ENCODE data around the gene SLAMF9.

The SLAMF9 gene

DNA sequence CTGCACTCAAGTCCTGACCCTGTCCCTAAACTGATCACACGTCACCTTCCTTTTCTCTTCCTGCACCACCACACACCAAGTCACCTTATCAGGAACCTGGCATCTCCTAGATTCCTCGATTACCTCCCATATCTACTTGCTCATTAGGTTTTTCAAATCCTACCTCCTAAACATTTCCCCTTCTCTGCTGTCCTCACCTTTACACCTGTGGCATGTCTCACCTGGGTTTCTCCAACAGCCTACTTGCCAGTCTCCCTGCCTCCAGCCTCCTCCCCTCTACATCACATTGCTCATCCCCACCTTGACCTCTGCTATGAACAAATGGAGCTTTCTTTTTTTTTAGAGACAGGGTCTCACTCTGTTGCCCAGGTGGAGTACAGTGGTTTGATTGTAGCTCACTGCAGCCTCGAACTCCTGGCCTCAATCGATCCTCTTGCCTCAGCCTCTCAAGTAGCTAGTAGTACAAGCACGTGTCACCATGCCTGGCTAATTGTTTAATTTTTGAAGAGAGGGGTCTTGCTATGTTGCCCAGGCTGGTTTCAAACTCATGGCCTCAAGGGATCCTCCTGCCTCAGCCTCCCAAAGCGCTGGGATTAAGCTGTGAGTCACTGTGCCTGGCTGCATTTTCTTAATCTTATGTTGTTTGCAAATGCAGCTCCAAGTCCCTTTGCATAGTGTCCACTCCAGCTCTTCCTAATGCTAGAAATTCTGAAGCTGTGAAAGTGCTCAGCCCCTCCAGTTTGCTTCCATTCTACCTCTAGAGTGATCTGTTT lies 14.9 kb downstream of the SLAMF9 start:
- Histone ChIP-seq H3K4me3 (ENCODE audit: insufficient read depth, low read length, poor library complexity, severe bottlenecking) (no peak overlapping the region), H3K27ac (ENCODE audit: low read depth, low read length) (no peak overlapping the region), H3K36me3 (ENCODE audit: low read length) (no peaks in the 10 kb centered on the region), H3F3A (ENCODE audit: insufficient read depth) (no peaks in the 10 kb centered on the region), H3K9me2 (replicated peaks; ENCODE audit: insufficient read depth, low read length) (no peaks in the 10 kb centered on the region), H3K4me2 (ENCODE audit: low read depth, low read length, poor library complexity, severe bottlenecking) (no peak overlapping the region), H3K79me2 (ENCODE audit: insufficient read depth, low read length) (no peaks in the 10 kb centered on the region), H3K9me3 (ENCODE audit: insufficient read depth, low read length) (no peaks in the 10 kb centered on the region), H3K9ac (ENCODE audit: low read length) (no peak overlapping the region), H2AFZ (ENCODE audit: low read depth, low read length, severe bottlenecking) (no peak overlapping the region), H4K20me1 (ENCODE audit: low read depth, low read length) (no peaks in the 10 kb centered on the region), H3K27me3 (ENCODE audit: low read length) (no peaks in the 10 kb centered on the region)
- TF ChIP-seq EZH2phosphoT487 (conservative IDR thresholded peaks at IDR 0.05; ENCODE audit: low read length): no peak
- TF ChIP-seq, protein P1, sequence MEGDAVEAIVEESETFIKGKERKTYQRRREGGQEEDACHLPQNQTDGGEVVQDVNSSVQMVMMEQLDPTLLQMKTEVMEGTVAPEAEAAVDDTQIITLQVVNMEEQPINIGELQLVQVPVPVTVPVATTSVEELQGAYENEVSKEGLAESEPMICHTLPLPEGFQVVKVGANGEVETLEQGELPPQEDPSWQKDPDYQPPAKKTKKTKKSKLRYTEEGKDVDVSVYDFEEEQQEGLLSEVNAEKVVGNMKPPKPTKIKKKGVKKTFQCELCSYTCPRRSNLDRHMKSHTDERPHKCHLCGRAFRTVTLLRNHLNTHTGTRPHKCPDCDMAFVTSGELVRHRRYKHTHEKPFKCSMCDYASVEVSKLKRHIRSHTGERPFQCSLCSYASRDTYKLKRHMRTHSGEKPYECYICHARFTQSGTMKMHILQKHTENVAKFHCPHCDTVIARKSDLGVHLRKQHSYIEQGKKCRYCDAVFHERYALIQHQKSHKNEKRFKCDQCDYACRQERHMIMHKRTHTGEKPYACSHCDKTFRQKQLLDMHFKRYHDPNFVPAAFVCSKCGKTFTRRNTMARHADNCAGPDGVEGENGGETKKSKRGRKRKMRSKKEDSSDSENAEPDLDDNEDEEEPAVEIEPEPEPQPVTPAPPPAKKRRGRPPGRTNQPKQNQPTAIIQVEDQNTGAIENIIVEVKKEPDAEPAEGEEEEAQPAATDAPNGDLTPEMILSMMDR (IDR thresholded peaks at IDR 0.05; ENCODE audit: insufficient read depth, low read length, poor library complexity, severe bottlenecking): no peak

DNA sequence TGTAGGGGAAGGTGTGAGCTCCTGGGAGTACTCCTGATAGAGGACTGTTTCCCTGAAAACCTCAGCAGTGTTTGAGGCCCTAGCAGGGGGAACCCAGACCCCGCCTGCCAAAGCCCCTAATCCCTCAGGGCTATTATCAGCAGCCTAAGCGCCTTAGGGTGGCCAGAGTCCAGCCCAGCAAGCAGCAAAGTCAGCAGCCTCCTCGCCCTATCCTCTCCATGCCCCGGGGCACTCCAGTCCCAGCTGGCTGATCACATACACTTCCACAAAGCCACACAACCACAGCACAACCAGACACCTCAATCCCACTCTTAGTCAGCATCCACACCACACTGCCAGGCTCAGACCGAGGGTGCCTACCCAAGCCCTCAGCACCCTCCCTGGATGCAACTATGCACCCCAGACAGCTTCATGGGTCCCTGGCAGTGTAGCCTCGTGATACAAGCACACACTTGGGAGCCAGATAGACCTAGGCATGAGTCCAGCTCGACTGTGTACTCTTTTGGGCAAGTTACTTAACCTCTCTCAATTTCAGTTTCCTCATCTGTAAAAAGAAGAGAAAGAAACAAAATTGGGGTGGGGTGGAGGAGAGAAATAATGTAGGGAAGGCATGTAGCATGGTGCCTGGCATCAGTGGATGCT lies 15.7 kb downstream of the SLAMF9 start:
- Histone ChIP-seq H3K27ac (ENCODE audit: low read depth, low read length) (no peak overlapping the region), H3K9me3 (ENCODE audit: insufficient read depth, low read length) (no peaks in the 10 kb centered on the region), H3K79me2 (ENCODE audit: insufficient read depth, low read length) (no peaks in the 10 kb centered on the region), H2AFZ (ENCODE audit: low read depth, low read length, severe bottlenecking) (no peak overlapping the region), H3K27me3 (ENCODE audit: low read length) (no peaks in the 10 kb centered on the region), H3F3A (ENCODE audit: insufficient read depth) (no peaks in the 10 kb centered on the region), H3K4me3 (ENCODE audit: insufficient read depth, low read length, poor library complexity, severe bottlenecking) (no peak overlapping the region), H3K36me3 (ENCODE audit: low read length) (no peaks in the 10 kb centered on the region), H3K4me2 (ENCODE audit: low read depth, low read length, poor library complexity, severe bottlenecking) (no peak overlapping the region), H4K20me1 (ENCODE audit: low read depth, low read length) (no peaks in the 10 kb centered on the region), H3K9me2 (replicated peaks; ENCODE audit: insufficient read depth, low read length) (no peaks in the 10 kb centered on the region), H3K9ac (ENCODE audit: low read length) (no peak overlapping the region)
- TF ChIP-seq EZH2phosphoT487 (conservative IDR thresholded peaks at IDR 0.05; ENCODE audit: low read length): no peak
- TF ChIP-seq, protein P1 (IDR thresholded peaks at IDR 0.05; ENCODE audit: insufficient read depth, low read length, poor library complexity, severe bottlenecking): no peak

DNA sequence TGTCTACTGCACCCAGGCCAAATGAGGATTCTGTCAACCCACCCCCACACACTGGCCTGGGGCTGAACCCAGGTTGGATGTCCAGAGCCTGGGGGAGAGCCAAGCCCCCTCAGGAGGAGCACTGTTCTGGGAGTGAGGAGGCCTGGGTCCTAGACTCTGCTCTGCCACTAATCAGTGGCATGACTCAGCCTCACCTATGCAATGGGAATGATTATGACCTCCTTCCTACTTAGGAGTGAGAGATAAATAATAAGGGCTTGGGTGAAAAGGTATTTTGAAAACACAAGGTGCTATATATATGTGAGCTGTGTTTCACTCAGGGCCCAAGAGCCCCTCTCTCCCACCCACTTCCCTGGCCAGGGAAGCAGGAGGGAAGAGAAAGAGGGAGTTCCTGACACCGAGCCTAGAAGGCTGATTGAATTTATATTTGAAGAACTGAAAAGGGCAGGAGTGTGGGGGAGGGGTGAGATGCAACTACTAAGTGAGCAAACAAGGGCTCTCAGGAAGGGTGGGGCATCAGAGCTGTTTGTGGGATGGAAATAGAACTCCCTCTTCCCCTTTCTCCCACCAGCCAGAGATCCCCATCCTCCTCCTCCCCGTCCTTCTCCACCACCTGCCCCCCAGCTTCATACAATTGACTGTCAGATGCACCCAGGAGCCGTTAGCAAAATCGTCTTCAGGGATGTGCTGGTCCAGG lies 16.8 kb downstream of the SLAMF9 start:
- no peaks in the 10 kb centered on the region for H3K36me3 ChIP-seq (ENCODE audit: low read length)
- no peaks in the 10 kb centered on the region for H3K9me2 ChIP-seq (replicated peaks; ENCODE audit: insufficient read depth, low read length)
- H2AFZ ChIP-seq (ENCODE audit: low read depth, low read length, severe bottlenecking): no peak overlapping the region
- H3K79me2 ChIP-seq (ENCODE audit: insufficient read depth, low read length): no peaks in the 10 kb centered on the region
- no peaks in the 10 kb centered on the region for H4K20me1 ChIP-seq (ENCODE audit: low read depth, low read length)
- no peaks in the 10 kb centered on the region for H3K9me3 ChIP-seq (ENCODE audit: insufficient read depth, low read length)
- H3K27me3 ChIP-seq (ENCODE audit: low read length): no peaks in the 10 kb centered on the region
- H3F3A ChIP-seq (ENCODE audit: insufficient read depth): no peaks in the 10 kb centered on the region
- H3K9ac ChIP-seq (ENCODE audit: low read length): no peak overlapping the region
- H3K27ac ChIP-seq (ENCODE audit: low read depth, low read length): no peak overlapping the region
- H3K4me2 ChIP-seq (ENCODE audit: low read depth, low read length, poor library complexity, severe bottlenecking): no peak overlapping the region
- H3K4me3 ChIP-seq (ENCODE audit: insufficient read depth, low read length, poor library complexity, severe bottlenecking): no peak overlapping the region
- TF ChIP-seq EZH2phosphoT487 (conservative IDR thresholded peaks at IDR 0.05; ENCODE audit: low read length): no peak
- TF ChIP-seq, protein P1 (IDR thresholded peaks at IDR 0.05; ENCODE audit: insufficient read depth, low read length, poor library complexity, severe bottlenecking): no peak

All from SU-DHL-6 (cell line).